HEK293 (cell line): Measurements from ENCODE around the gene LRPPRC.

Experiments
- CTCF ChIA-PET: fragments of 350-600 bp; formaldehyde crosslinking; extraction: SDS; loops from one replicate; lab custom pipeline; 2021; ENCODE audit warnings: antibody characterized with exemption; lab: Yijun Ruan, JAX
- POLR2A ChIA-PET: fragments of 300-600 bp; formaldehyde crosslinking; extraction: SDS; loops from one replicate; lab custom pipeline; 2020; ENCODE audit warnings: antibody characterized with exemption, inconsistent platforms; lab: Yijun Ruan, JAX
- H3K27ac ChIP-seq: fragments of 200-500 bp; sonication (Bioruptor generic); 2 replicates; pipeline ENCODE4 v1.5.1; 2014; ENCODE audit warnings: low read depth, low read length, control low read depth, inconsistent platforms; ENCODE audit errors: extremely low read depth
- H3K36me3 ChIP-seq, 2 experiments: fragments of 200-500 bp in 1 of 2; sonication (Bioruptor generic) in 1 of 2; 1 replicate in 1 of 2; 2 replicates in 1 of 2; pipeline ENCODE4 v1.5.1; 2014 to 2017; ENCODE audit warnings: inconsistent platforms in 2 of 2, low read length in 2 of 2; ENCODE audit not compliant: control insufficient read depth in 2 of 2, insufficient read depth in 1 of 2
- H3K4me1 ChIP-seq: fragments of 200-500 bp; sonication (Bioruptor generic); 2 replicates; pipeline ENCODE4 v1.5.1; 2014; ENCODE audit warnings: mild to moderate bottlenecking, low read length, inconsistent platforms; ENCODE audit not compliant: control insufficient read depth, insufficient read depth
- H3K4me3 ChIP-seq: 2 replicates; pipeline ENCODE4 v1.5.1; 2011; ENCODE audit warnings: low read depth, mild to moderate bottlenecking, control low read depth, low read length, moderate library complexity
- H3K9me3 ChIP-seq: fragments of 200-500 bp; sonication (Bioruptor generic); 2 replicates; pipeline ENCODE4 v1.5.1; 2014; ENCODE audit warnings: low read depth, low read length, inconsistent platforms; ENCODE audit not compliant: control insufficient read depth, insufficient read depth
- ELK4 ChIP-seq: IDR thresholded peaks from 2 replicates; pipeline ENCODE4 v1.6.1; 2011; ENCODE audit warnings: mild to moderate bottlenecking, low read depth, low read length, borderline replicate concordance
- MEIS1 ChIP-seq: sonication (generic); formaldehyde crosslinking; IDR thresholded peaks from 2 replicates; pipeline ENCODE4 v1.8.1; 2022; ENCODE audit warnings: missing genetic modification reagents, mild to moderate bottlenecking, borderline replicate concordance
- PRDM10 ChIP-seq: fragments of 450-650 bp; formaldehyde crosslinking; IDR thresholded peaks from 2 replicates; pipeline ENCODE4 v1.5.1; 2016; ENCODE audit warnings: missing biosample characterization, missing genetic modification characterization
- SP3 ChIP-seq: fragments of 450-650 bp; formaldehyde crosslinking; IDR thresholded peaks from 2 replicates; pipeline ENCODE4 v1.5.1; 2016; ENCODE audit warnings: missing biosample characterization, missing genetic modification characterization
- ZNF157 ChIP-seq: fragments of 450-650 bp; formaldehyde crosslinking; IDR thresholded peaks from 2 replicates; pipeline ENCODE4 v1.5.1; 2016; ENCODE audit warnings: missing biosample characterization, missing genetic modification characterization
- ZNF16 ChIP-seq: fragments of 450-650 bp; formaldehyde crosslinking; IDR thresholded peaks from 2 replicates; pipeline ENCODE4 v1.5.1; 2016; ENCODE audit warnings: low read depth, missing biosample characterization, missing genetic modification characterization
- ZNF26 ChIP-seq: fragments of 450-650 bp; formaldehyde crosslinking; IDR thresholded peaks from 2 replicates; pipeline ENCODE4 v1.5.1; 2016; ENCODE audit warnings: missing biosample characterization, missing genetic modification characterization
- ZNF292 ChIP-seq: fragments of 450-650 bp; formaldehyde crosslinking; IDR thresholded peaks from 2 replicates; pipeline ENCODE4 v1.5.1; 2016; ENCODE audit warnings: low read depth, missing biosample characterization, missing genetic modification characterization, borderline replicate concordance
- ZNF341 ChIP-seq: fragments of 450-650 bp; formaldehyde crosslinking; IDR thresholded peaks from 2 replicates; pipeline ENCODE4; 2016; ENCODE audit warnings: low read depth, missing biosample characterization, missing genetic modification characterization
- ZNF513 ChIP-seq: fragments of 450-650 bp; IDR thresholded peaks from 2 replicates; pipeline ENCODE4 v1.5.1; 2018; ENCODE audit warnings: missing biosample characterization, missing genetic modification characterization
- ZNF548 ChIP-seq: fragments of 450-650 bp; formaldehyde crosslinking; IDR thresholded peaks from 2 replicates; pipeline ENCODE4 v1.5.1; 2016; ENCODE audit warnings: missing biosample characterization, missing genetic modification characterization
- ZNF600 ChIP-seq: fragments of 450-650 bp; formaldehyde crosslinking; IDR thresholded peaks from 2 replicates; pipeline ENCODE4 v1.5.1; 2016; ENCODE audit warnings: missing biosample characterization, missing genetic modification characterization
- ZNF776 ChIP-seq: fragments of 450-650 bp; formaldehyde crosslinking; IDR thresholded peaks from 2 replicates; pipeline ENCODE4 v1.5.0; 2017; ENCODE audit warnings: missing biosample characterization, missing genetic modification characterization, borderline replicate concordance

The LRPPRC gene

GRCh38 chr2:44010266-44010665 lies 14.5 kb upstream of the LRPPRC start (continued):
- TF ChIP-seq PRDM10 (no peak), ELK4 (no peak), ZNF341 (tag by site-specific recombination) (no peak), ZNF776 (tag by site-specific recombination) (no peak), ZNF292 (tag by site-specific recombination) (no peak), ZNF548 (tag by site-specific recombination) (no peak), SP3 (no peak), ZNF600 (no peak), ZNF157 (tag by site-specific recombination) (no peak), MEIS1 (CRISPR knock-in tag) (no peak)

- ChIA-PET POLR2A (no interaction called here), CTCF (interaction anchor here (0.7 to 0.8 kb wide), 2 partner anchors 26 to 131 kb away, joined by 4 read pairs; no protein-coding TSS in a partner anchor)
Measured at GRCh38 chr2:44009136-44009735, 13.4 kb upstream of the LRPPRC start.

More at GRCh38 chr2:44009136-44009735, 13.4 kb upstream of the LRPPRC start:
- no peak overlapping the region for H3K27ac ChIP-seq
- TF ChIP-seq ZNF16 (tag by site-specific recombination) (no peak), ZNF513 (tag by site-specific recombination) (no peak), ZNF26 (tag by site-specific recombination) (no peak)
- no peaks in the 10 kb centered on the region for H3K36me3 ChIP-seq
- no peaks in the 10 kb centered on the region for H3K9me3 ChIP-seq
- no peaks in the 10 kb centered on the region for H3K4me1 ChIP-seq
- H3K4me3 ChIP-seq = no peak overlapping the region
